ENCODE results near the gene SH2D4B. TPM values are rescaled to one million over a fixed set of nuclear protein-coding genes. Genes with fewer than 3 reads are reported as not detected.

Gene SH2D4B
- total and polyA plus RNA-seq, 5 experiments from 2014 or later, result 0.11 to 0.36 TPM; not detected in 3

- ATAC-seq (no peak), DNase-seq (no peak)
- H3K27me3 Mint-ChIP-seq, result peaks cover 0 to 8% (median 2%) of the 10 kb centered on the region in 5 donors
- no peaks in the 10 kb centered on the region for H3K4me1 Mint-ChIP-seq
- H3K9me3 Mint-ChIP-seq, result no peaks in the 10 kb centered on the region
- H3K36me3 Mint-ChIP-seq, result no peaks in the 10 kb centered on the region
- POLR2A ChIA-PET, result interaction anchor here (0.5 to 0.8 kb wide), 2 partner anchors 35 to 171 kb away, joined by 4 to 5 read pairs; no protein-coding TSS in a partner anchor
- no peak overlapping the region for H3K27ac Mint-ChIP-seq
- H3K4me3 Mint-ChIP-seq, result no peak overlapping the region
Observed at GRCh38 chr10:80561950-80562349, 24.2 kb downstream of the SH2D4B start.

DNA sequence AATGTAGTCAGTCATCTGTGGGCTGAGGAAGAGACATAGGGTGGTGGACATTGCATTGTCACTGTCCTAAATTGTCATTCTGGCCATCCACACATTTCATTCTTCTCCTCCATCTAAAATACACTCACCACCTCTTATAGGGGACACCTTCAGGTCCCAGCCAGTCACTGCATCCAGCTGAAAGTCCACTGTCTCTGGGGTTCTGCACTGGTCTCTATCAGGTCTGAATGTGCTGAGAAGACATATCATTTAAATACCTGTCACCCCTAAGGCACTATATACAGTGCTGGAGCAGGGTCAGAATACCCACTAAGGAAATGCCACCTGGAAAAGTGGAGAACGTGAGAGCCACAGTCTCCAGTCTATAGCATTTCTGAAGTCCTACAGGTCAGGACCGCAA, 29.6 kb downstream of the SH2D4B start:
- no peak for ATAC-seq

DNA sequence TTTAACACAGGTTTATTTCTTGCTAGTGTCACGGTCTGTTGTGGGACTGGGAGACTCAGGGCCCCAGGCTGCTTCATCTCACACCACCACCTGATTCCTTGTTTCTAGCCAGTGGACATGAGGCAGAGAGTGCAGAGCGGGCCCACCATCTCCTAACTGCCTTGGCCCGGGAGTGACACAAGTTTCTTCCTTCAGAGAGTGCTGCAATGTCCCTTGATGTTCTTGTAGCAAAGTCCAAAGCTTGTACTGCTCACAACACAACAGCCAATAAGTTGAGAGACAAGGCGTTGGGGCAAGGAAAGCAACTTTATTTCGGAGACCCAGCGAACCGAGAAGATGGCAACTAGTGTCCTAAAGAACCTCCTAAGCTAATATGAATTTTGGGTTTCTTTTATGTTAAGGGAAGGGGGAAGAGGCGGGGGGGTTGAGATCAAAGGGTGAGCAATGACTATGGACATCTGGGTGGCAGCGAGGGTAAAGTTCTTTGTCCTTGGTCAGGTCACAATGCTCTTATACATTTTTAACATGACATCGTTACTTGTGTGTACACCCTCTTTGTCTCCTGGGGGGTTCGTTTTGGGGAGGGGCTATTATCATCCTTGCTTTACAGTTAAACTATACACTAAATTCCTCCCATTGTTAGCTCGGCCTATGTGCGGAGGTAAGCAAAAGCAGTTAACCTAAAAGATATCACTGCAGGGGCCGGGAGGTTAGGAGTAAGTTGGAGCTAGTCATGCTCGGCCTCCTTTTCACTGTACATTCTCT, 31.6 kb downstream of the SH2D4B start:
- Mint-ChIP-seq H3K27me3 (peaks cover 0 to 9% (median under 1%) of the 10 kb centered on the region in 5 donors), H3K27ac (no peak overlapping the region), H3K36me3 (peaks cover 0 to 2% (median 0%) of the 10 kb centered on the region in 3 donors), H3K9me3 (no peaks in the 10 kb centered on the region), H3K4me3 (no peak overlapping the region), H3K4me1 (no peaks in the 10 kb centered on the region)
- ATAC-seq (no peak), DNase-seq (no peak)
- POLR2A ChIA-PET, result no interaction called here

More for the DNA sequence above, 29.6 kb downstream of the SH2D4B start:
- H3K9me3 Mint-ChIP-seq, result no peaks in the 10 kb centered on the region
- peaks cover 0 to 13% (median 3%) of the 10 kb centered on the region in 5 donors for H3K27me3 Mint-ChIP-seq
- H3K4me1 Mint-ChIP-seq, result no peaks in the 10 kb centered on the region
- POLR2A ChIA-PET, result no interaction called here
- peaks cover 0 to 2% (median 0%) of the 10 kb centered on the region in 3 donors for H3K36me3 Mint-ChIP-seq
- H3K4me3 Mint-ChIP-seq, result no peak overlapping the region
- DNase-seq, result no peak
- no peak overlapping the region for H3K27ac Mint-ChIP-seq

DNA sequence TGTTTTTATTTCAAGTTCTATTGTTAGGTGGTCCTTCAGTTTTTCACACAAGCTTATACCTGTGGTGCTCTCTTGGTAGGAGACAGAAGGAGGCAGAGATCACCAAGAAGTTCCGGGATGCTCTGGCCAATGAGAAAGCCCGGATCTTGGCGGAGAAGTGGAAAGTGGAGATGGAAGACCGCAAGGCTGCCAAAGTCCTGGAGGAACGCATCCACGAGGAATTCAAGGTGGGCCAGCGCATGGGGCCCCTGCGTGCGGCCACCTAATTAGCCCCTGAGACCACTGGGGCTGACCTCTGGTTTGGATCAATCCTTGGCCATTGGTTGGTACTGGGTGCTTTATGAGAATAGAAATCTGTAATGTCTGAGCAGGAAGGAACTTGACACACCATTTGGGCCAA, 33.6 kb downstream of the SH2D4B start:
- Mint-ChIP-seq H3K9me3 (no peaks in the 10 kb centered on the region), H3K36me3 (peaks cover 0 to 2% (median 0%) of the 10 kb centered on the region in 3 donors), H3K4me3 (no peak overlapping the region), H3K27me3 (peaks cover 0 to 6% (median 2%) of the 10 kb centered on the region in 5 donors), H3K27ac (no peak overlapping the region), H3K4me1 (no peaks in the 10 kb centered on the region)
- POLR2A ChIA-PET, result no interaction called here
- DNase-seq (no peak), ATAC-seq (no peak)

GRCh38 chr10:80579181-80579763, 41.6 kb downstream of the SH2D4B start:
- no peak for DNase-seq
- ATAC-seq, result no peak
- POLR2A ChIA-PET, result no interaction called here
- Mint-ChIP-seq H3K9me3 (peaks cover 0 to 5% (median 0%) of the 10 kb centered on the region in 9 donors), H3K4me3 (no peak overlapping the region), H3K27me3 (peaks cover 0 to 7% (median 0%) of the 10 kb centered on the region in 5 donors), H3K36me3 (peaks cover 0 to 4% (median 0%) of the 10 kb centered on the region in 3 donors), H3K27ac (peak overlapping the region in 3 of 10 donors; percentile 13 to 27 (median 15)), H3K4me1 (peaks cover 2 to 20% (median 7%) of the 10 kb centered on the region in 4 donors)

GRCh38 chr10:80579849-80580637, 42.3 kb downstream of the SH2D4B start:
- H3K36me3 Mint-ChIP-seq, result peaks cover 0 to 4% (median 0%) of the 10 kb centered on the region in 3 donors
- H3K27ac Mint-ChIP-seq, result peak overlapping the region in 4 of 10 donors; percentile 13 to 85 (median 44)
- DNase-seq (no peak), ATAC-seq (no peak)
- POLR2A ChIA-PET, result no interaction called here
- H3K4me1 Mint-ChIP-seq, result peaks cover 2 to 20% (median 7%) of the 10 kb centered on the region in 4 donors
- no peak overlapping the region for H3K4me3 Mint-ChIP-seq
- H3K9me3 Mint-ChIP-seq, result peaks cover 0 to 5% (median 0%) of the 10 kb centered on the region in 9 donors
- H3K27me3 Mint-ChIP-seq, result peaks cover 0 to 7% (median 0%) of the 10 kb centered on the region in 5 donors

GRCh38 chr10:80580638-80581468, 43.2 kb downstream of the SH2D4B start:
- Mint-ChIP-seq H3K36me3 (peaks cover 0 to 4% (median 0%) of the 10 kb centered on the region in 3 donors), H3K4me1 (peaks cover 2 to 20% (median 7%) of the 10 kb centered on the region in 4 donors), H3K9me3 (peaks cover 0 to 5% (median 0%) of the 10 kb centered on the region in 9 donors), H3K4me3 (no peak overlapping the region), H3K27me3 (peaks cover 0 to 7% (median 0%) of the 10 kb centered on the region in 5 donors), H3K27ac (no peak overlapping the region)
- POLR2A ChIA-PET, result no interaction called here
- ATAC-seq (no peak), DNase-seq (no peak)

DNA sequence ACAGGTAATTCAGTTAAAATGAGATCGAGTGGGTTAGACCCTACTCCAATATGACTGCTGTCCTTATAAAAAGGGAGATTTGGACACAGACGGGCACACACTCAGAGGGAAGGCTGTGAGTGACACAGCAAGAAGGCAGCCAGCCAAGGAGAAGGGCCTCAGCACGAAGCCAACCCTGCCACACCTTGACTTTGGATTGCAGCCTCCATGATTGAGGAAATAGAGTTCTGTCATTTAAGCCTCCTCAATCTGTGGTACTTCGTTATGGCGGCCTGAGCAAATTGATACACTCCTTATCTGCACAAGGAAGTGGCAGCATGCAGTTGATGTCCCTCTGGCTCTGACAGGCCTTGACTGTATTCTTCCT, 43.8 kb downstream of the SH2D4B start:
- Mint-ChIP-seq H3K9me3 (peaks cover 0 to 5% (median 0%) of the 10 kb centered on the region in 9 donors), H3K4me3 (no peak overlapping the region), H3K27ac (no peak overlapping the region), H3K36me3 (peaks cover 0 to 4% (median 0%) of the 10 kb centered on the region in 3 donors), H3K27me3 (peaks cover 0 to 7% (median 0%) of the 10 kb centered on the region in 5 donors), H3K4me1 (peaks cover 2 to 20% (median 7%) of the 10 kb centered on the region in 4 donors)
- ATAC-seq (no peak), DNase-seq (no peak)
- POLR2A ChIA-PET, result no interaction called here

- Mint-ChIP-seq H3K4me3 (no peak overlapping the region), H3K4me1 (peaks cover 2 to 20% (median 7%) of the 10 kb centered on the region in 4 donors), H3K27me3 (peaks cover 0 to 7% (median 0%) of the 10 kb centered on the region in 5 donors), H3K9me3 (no peaks in the 10 kb centered on the region), H3K27ac (peak overlapping the region in 1 of 10 donors; percentile 2), H3K36me3 (no peaks in the 10 kb centered on the region)
- POLR2A ChIA-PET, result no interaction called here
- ATAC-seq, result no peak
- no peak for DNase-seq
Observed at GRCh38 chr10:80582286-80582960, 44.7 kb downstream of the SH2D4B start.

GRCh38 chr10:80583685-80584084, 46.0 kb downstream of the SH2D4B start:
- H3K36me3 Mint-ChIP-seq, result no peaks in the 10 kb centered on the region
- POLR2A ChIA-PET, result no interaction called here
- H3K27ac Mint-ChIP-seq, result no peak overlapping the region
- H3K4me3 Mint-ChIP-seq, result no peak overlapping the region
- peaks cover 2 to 16% (median 5%) of the 10 kb centered on the region in 4 donors for H3K4me1 Mint-ChIP-seq
- no peaks in the 10 kb centered on the region for H3K9me3 Mint-ChIP-seq
- ATAC-seq (no peak), DNase-seq (peak in 2 of 10 donors; percentile 7 to 20)
- peaks cover 0 to 1% (median 0%) of the 10 kb centered on the region in 5 donors for H3K27me3 Mint-ChIP-seq

GRCh38 chr10:80585812-80586211, 48.1 kb downstream of the SH2D4B start:
- ATAC-seq, result no peak
- H3K4me3 Mint-ChIP-seq, result no peak overlapping the region
- POLR2A ChIA-PET, result no interaction called here
- no peaks in the 10 kb centered on the region for H3K36me3 Mint-ChIP-seq
- no peaks in the 10 kb centered on the region for H3K9me3 Mint-ChIP-seq
- no peak for DNase-seq
- peaks cover 0 to 11% (median 2%) of the 10 kb centered on the region in 4 donors for H3K4me1 Mint-ChIP-seq
- H3K27me3 Mint-ChIP-seq, result peaks cover 0 to 1% (median 0%) of the 10 kb centered on the region in 5 donors
- H3K27ac Mint-ChIP-seq, result no peak overlapping the region
